GM19238 (cell line): ENCODE results near the gene BACH1.
"Not testable (repeated sequence)": the region's sequence is repeated elsewhere in the genome, so short reads cannot be mapped to it uniquely, and the experiment has no call there.

Experiments used
- DNase-seq: peaks from one replicate; pipeline ENCODE4 v3.0.0; 2011; ENCODE audit warnings: low spot score; ENCODE audit not compliant: insufficient read length

BACH1 gene

GRCh38 chr21:29343519-29343918 lies 44.8 kb downstream of the BACH1 start:
- DNase-seq, result no peak

DNA sequence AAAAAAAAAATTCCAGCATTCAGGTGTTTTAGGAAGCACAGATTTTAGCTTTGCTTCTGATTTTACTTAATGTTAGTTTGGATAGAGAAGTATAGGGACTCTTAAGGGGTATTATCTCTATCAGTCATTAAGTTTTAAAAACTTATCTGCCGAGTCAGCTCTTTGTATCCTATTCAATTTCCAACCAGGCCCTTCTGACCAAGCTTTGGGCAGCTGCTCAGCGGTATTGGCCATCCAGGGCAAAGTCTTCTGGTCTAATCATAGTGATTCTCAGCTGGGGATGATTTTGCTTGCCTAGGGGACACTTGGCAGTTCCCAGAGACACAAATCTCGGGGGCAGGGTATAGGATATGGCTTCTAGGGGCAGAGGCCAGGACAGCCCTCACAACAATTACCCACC lies 47.6 kb downstream of the BACH1 start:
- DNase-seq, result no peak

- DNase-seq, result no peak
Measured at GRCh38 chr21:29346771-29347170, 48.0 kb downstream of the BACH1 start.

GRCh38 chr21:29347274-29347681 lies 48.6 kb downstream of the BACH1 start:
- DNase-seq, result no peak

GRCh38 chr21:29349702-29350101 lies 51.0 kb downstream of the BACH1 start:
- DNase-seq, result no peak

GRCh38 chr21:29350246-29350779 lies 51.6 kb downstream of the BACH1 start:
- DNase-seq, result no peak

GRCh38 chr21:29351691-29352090 lies 53.0 kb downstream of the BACH1 start:
- DNase-seq, result no peak

GRCh38 chr21:29355043-29355710 lies 56.5 kb downstream of the BACH1 start:
- DNase-seq, result not testable (repeated sequence)

- not testable (repeated sequence) for DNase-seq
Measured at GRCh38 chr21:29356291-29356690, 57.6 kb downstream of the BACH1 start.

- DNase-seq, result not testable (repeated sequence)
Measured at GRCh38 chr21:29356810-29357209, 58.1 kb downstream of the BACH1 start.

GRCh38 chr21:29359718-29360117 lies 61.0 kb downstream of the BACH1 start:
- no peak for DNase-seq

GRCh38 chr21:29360799-29361765 lies 62.4 kb downstream of the BACH1 start:
- DNase-seq, result no peak

DNA sequence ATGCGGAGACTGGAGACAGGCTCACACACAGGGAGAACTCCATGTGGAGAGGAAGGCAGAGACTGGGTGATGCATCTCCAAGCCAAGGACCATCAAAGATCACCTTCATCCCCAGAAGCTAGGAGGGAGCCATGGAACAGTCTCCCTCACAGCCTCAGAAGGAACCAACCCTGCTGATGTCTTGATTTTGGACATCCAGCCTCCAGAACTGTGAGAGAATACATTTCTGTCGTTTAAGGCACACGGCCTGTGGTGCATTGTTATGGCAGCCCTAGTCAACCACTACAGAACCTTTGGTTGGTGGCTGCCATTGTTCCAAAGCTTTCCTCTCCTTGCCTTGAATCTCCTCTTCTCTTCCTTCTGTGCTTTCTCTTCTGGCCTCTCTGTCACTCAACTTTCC lies 64.0 kb downstream of the BACH1 start:
- DNase-seq, result no peak

- DNase-seq, result no peak
Measured at GRCh38 chr21:29365661-29366265, 67.0 kb downstream of the BACH1 start.

GRCh38 chr21:29366532-29366931 lies 67.8 kb downstream of the BACH1 start:
- DNase-seq, result no peak

DNA sequence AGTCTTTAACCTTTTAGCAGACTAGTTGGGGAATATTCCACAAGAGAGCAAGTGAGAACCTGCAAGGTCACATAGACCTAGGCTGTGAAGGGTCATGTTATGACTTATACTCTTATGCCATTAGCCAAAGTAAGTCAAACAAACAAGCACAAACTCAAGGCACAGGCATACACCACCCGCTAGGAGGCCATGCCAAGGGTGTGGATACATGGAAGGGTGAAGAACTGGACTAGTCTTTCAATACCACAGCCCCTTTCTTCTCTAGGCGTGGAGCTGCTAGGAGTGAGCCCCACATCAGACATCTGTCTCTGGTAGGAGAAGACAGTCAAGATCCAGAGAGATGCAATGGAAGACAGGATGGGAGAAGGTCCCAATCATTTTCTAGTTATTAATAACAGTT lies 68.6 kb downstream of the BACH1 start:
- no peak for DNase-seq

DNA sequence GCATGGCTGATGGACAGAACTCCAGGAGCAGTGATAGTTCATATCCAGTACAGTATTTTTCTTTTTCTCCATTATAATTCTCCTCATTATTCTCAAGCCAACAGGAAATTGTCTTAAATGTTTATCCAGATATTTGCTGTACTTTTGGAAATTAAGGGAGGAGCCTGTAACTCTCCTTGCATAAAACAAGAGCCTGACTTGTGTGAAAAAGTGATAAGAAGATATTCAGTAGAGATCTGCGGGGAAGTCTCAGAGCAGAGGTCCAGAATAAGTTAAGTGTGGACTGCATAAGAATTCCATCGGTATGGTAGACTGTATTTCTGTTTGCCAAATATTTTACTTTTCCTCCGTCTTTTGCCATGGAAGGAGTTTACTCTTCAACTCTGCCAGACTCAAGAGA lies 70.2 kb downstream of the BACH1 start:
- no peak for DNase-seq

GRCh38 chr21:29371464-29371863 lies 72.7 kb downstream of the BACH1 start:
- no peak for DNase-seq

- peak; percentile 32 for DNase-seq
Measured at GRCh38 chr21:29372063-29372802, 73.5 kb downstream of the BACH1 start.

DNA sequence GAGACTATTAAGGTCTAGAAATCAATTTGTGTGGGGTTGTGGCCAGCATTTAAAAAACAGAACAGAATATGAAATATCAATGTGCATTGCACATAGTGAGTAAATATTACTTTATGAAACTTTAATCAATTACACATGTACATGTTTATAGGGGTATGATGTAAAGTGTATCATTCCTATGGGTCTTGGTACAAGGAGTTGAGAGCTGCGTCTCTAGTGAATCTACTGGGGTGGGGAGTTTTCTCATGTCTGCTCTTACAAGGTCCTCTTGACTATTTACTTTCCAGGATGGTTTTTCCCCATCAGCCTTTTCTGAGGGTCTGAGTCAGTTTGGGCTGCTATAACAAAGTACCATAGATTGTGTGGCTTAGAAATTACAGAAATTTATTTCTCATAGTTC lies 75.8 kb downstream of the BACH1 start:
- no peak for DNase-seq

GRCh38 chr21:29376556-29376955 lies 77.8 kb downstream of the BACH1 start:
- peak; percentile 30 for DNase-seq
